GM12878 (cell line): ENCODE results near the gene DGLUCY. TPM values are rescaled to one million over a fixed set of nuclear protein-coding genes. Genes with fewer than 3 reads are reported as not detected.

ENCODE experiments used
- ATAC-seq: fragments of 200-7000 bp; cut with Tn5 transposase; 3 replicates; pipeline ENCODE4 v1.9.1; 2020; ENCODE audit warnings: mild to moderate bottlenecking, moderate library complexity
- BruUV-seq: library from RNA; stranded (reverse); fragments of 400-500 nt; replicated peaks from 2 replicates; lab custom pipeline; 2021; lab: Mats Ljungman, UMichigan
- CTCF ChIA-PET: fragments of 300-600 bp; sonication (Branson Sonifier 250); formaldehyde crosslinking; extraction: SDS; loops from one replicate; lab custom pipeline; 2021; ENCODE audit warnings: inconsistent platforms; lab: Yijun Ruan, JAX
- POLR2A ChIA-PET: fragments of 350-600 bp; formaldehyde crosslinking; extraction: SDS; loops from one replicate; lab custom pipeline; 2021; ENCODE audit warnings: inconsistent platforms; lab: Charles Lee
- RAD21 ChIA-PET: fragments of 300-600 bp; sonication (Branson Sonifier 250); formaldehyde crosslinking; loops from one replicate; lab custom pipeline; 2023; ENCODE audit warnings: antibody characterized with exemption; ENCODE audit not compliant: unreplicated experiment; lab: Charles Lee
- SMC1A ChIA-PET: fragments of 300-600 bp; sonication (Branson Sonifier 250); formaldehyde crosslinking; loops from one replicate; lab custom pipeline; 2023; ENCODE audit not compliant: unreplicated experiment, uncharacterized antibody; lab: Charles Lee
- DNase-seq: peaks from one replicate; pipeline ENCODE4 v3.0.0-alpha.2; 2011; ENCODE audit warnings: low read depth, low spot score
- FAIRE-seq: peaks from 3 replicates; lab custom pipeline; 2011; peaks lifted over from hg19 to GRCh38; lab: Jason Lieb, UNC
- H2AFZ ChIP-seq: 2 replicates; pipeline ENCODE4 v1.6.0; 2011; ENCODE audit warnings: low read depth, low read length, control low read depth; ENCODE audit not compliant: control insufficient read depth
- H3K27ac ChIP-seq: 2 replicates; pipeline ENCODE4 v1.5.1; 2011; ENCODE audit warnings: control low read depth; ENCODE audit not compliant: control insufficient read depth, insufficient read depth
- H3K27me3 ChIP-seq, 2 experiments: replicated peaks in 1 of 2; 2 replicates each; pipeline versions ENCODE4 v1.6.0 to v1.6.1; 2011; ENCODE audit warnings: low read length in 1 of 2; ENCODE audit not compliant: control insufficient read depth in 2 of 2, insufficient read depth in 2 of 2
- H3K36me3 ChIP-seq, 2 experiments: 2 replicates each; pipeline ENCODE4 v1.5.1; 2011; ENCODE audit warnings: low read length in 1 of 2; ENCODE audit not compliant: control insufficient read depth in 2 of 2, insufficient read depth in 2 of 2
- H3K4me1 ChIP-seq: 2 replicates; pipeline ENCODE4 v1.6.1; 2011; ENCODE audit warnings: mild to moderate bottlenecking, low read length, moderate library complexity, mixed read lengths; ENCODE audit not compliant: control insufficient read depth, insufficient read depth
- H3K4me2 ChIP-seq: 2 replicates; pipeline ENCODE4 v1.6.0; 2011; ENCODE audit warnings: control low read depth; ENCODE audit not compliant: control insufficient read depth, insufficient read depth
- H3K4me3 ChIP-seq: fragments of 200-600 bp; sonication (generic); 2 replicates; pipeline ENCODE4 v1.5.1; 2016
- H3K79me2 ChIP-seq: 2 replicates; pipeline ENCODE4 v1.6.0; 2011; ENCODE audit warnings: low read length; ENCODE audit not compliant: control insufficient read depth, insufficient read depth
- H3K9ac ChIP-seq: 2 replicates; pipeline ENCODE4 v1.8.0; 2011; ENCODE audit warnings: low read length, control low read depth, mixed read lengths; ENCODE audit not compliant: control insufficient read depth, insufficient read depth
- H3K9me3 ChIP-seq: replicated peaks from 3 replicates; pipeline ENCODE4 v1.5.1; 2011; ENCODE audit warnings: mild to moderate bottlenecking, low read length; ENCODE audit not compliant: control insufficient read depth, insufficient read depth
- H4K20me1 ChIP-seq: 2 replicates; pipeline ENCODE4 v1.6.0; 2011; ENCODE audit not compliant: control insufficient read depth, insufficient read depth
- ATF2 ChIP-seq: IDR thresholded peaks from 2 replicates; pipeline ENCODE4 v1.6.1; 2012; ENCODE audit warnings: low read length, inconsistent platforms
- ATF3 ChIP-seq: IDR thresholded peaks from 2 replicates; pipeline ENCODE4 v1.6.1; 2011; ENCODE audit warnings: low read depth, mild to moderate bottlenecking, low read length, moderate library complexity, borderline replicate concordance; ENCODE audit errors: extremely low read depth
- ATF7 ChIP-seq: fragments of 450-650 bp; IDR thresholded peaks from 2 replicates; pipeline ENCODE4 v1.6.1; 2016; ENCODE audit warnings: low read depth, mild to moderate bottlenecking
- CBFB ChIP-seq: IDR thresholded peaks from 2 replicates; pipeline ENCODE4 v1.6.1; 2016; ENCODE audit warnings: antibody characterized with exemption, low read depth
- CEBPB ChIP-seq, 2 experiments: fragments of 150-350 bp in 1 of 2; IDR thresholded peaks; 2 replicates each; pipeline ENCODE4 v1.6.1; 2012 to 2014; ENCODE audit warnings: low read depth in 2 of 2, low read length in 2 of 2, borderline replicate concordance in 1 of 2, inconsistent platforms in 1 of 2
- ELK1 ChIP-seq: IDR thresholded peaks from 2 replicates; pipeline ENCODE4 v1.6.1; 2012; ENCODE audit warnings: low read depth, low read length, improper control_type of control experiment
- IRF4 ChIP-seq: IDR thresholded peaks from 2 replicates; pipeline ENCODE4 v1.6.1; 2011; ENCODE audit warnings: low read depth, low read length
- IRF5 ChIP-seq: fragments of 450-650 bp; IDR thresholded peaks from 2 replicates; pipeline ENCODE4 v1.6.1; 2017; ENCODE audit warnings: borderline replicate concordance
- MEF2B ChIP-seq: fragments of 450-650 bp; IDR thresholded peaks from 2 replicates; pipeline ENCODE4 v1.6.1; 2018; ENCODE audit warnings: mild to moderate bottlenecking, moderate library complexity; ENCODE audit not compliant: partially characterized antibody, poor library complexity, severe bottlenecking
- MYC ChIP-seq: IDR thresholded peaks from 2 replicates; pipeline ENCODE4 v1.6.1; 2011; ENCODE audit warnings: mild to moderate bottlenecking, low read length, moderate library complexity, inconsistent platforms; ENCODE audit not compliant: insufficient read depth, insufficient replicate concordance, insufficient read length, severe bottlenecking
- NFXL1 ChIP-seq: fragments of 450-650 bp; IDR thresholded peaks from 2 replicates; pipeline ENCODE4 v1.6.1; 2017; ENCODE audit warnings: antibody characterized with exemption, mild to moderate bottlenecking, borderline replicate concordance
- NFYA ChIP-seq: IDR thresholded peaks from 2 replicates; pipeline ENCODE4 v1.6.1; 2011; ENCODE audit warnings: low read depth, mild to moderate bottlenecking, low read length, improper control_type of control experiment, borderline replicate concordance
- POU2F2 ChIP-seq: IDR thresholded peaks from 3 replicates; pipeline ENCODE4 v1.6.1; 2011; ENCODE audit warnings: low read depth, mild to moderate bottlenecking, low read length, borderline replicate concordance
- RAD21 ChIP-seq: IDR thresholded peaks from 2 replicates; pipeline ENCODE4 v1.6.1; 2011; ENCODE audit warnings: mild to moderate bottlenecking, low read depth, low read length, moderate library complexity; ENCODE audit not compliant: insufficient read depth
- RUNX3 ChIP-seq: IDR thresholded peaks from 2 replicates; pipeline ENCODE4 v1.6.1; 2012; ENCODE audit warnings: low read length, inconsistent platforms
- ZBTB11 ChIP-seq: fragments of 450-650 bp; formaldehyde crosslinking; IDR thresholded peaks from 2 replicates; pipeline ENCODE4 v1.5.0; 2022; ENCODE audit warnings: mild to moderate bottlenecking, missing genetic modification characterization
- WGBS: methylation state at CpG from one replicate; pipeline ENCODE4 v1.1.6; 2016; ENCODE audit warnings: low lambda C conversion rate; ENCODE audit not compliant: insufficient replicate concordance, insufficient coverage; ENCODE audit errors: missing lambda C conversion rate; 5-methylcytosine and 5-hydroxymethylcytosine counted together
- in situ Hi-C: fragments of 300-500 bp; cut with MboI; formaldehyde crosslinking; loops from 9 replicates; pipeline ENCODE4 v1.14.3; 2018; ENCODE audit warnings: mixed read lengths
- intact Hi-C: fragments of 100-400 bp; cut with micrococcal nuclease; formaldehyde crosslinking; loops from one replicate; pipeline ENCODE4 v1.14.2; 2022; ENCODE audit not compliant: unreplicated experiment
- polyA plus RNA-seq, 11 experiments: library from polyadenylated mRNA; depleted of rRNA in 4 of 11; unstranded in 6 of 11; stranded (reverse) in 5 of 11; fragments of >200 nt; fragmentation: Nextera tagmentation in 4 of 11; fragmentation: Illumina TruSeq in 1 of 11; extraction: Ambion mirVana in 4 of 11; extraction: Trizol in 1 of 11; gene quantifications; 1 replicate in 1 of 11; 2 replicates in 10 of 11; pipeline versions ENCODE4 v1.2.1 to v1.2.3, GENCODE V29; 2011 to 2016; ENCODE audit warnings: inconsistent platforms in 2 of 11, missing spikeins in 2 of 11, low read depth in 1 of 11
- total RNA-seq, 4 experiments: library from RNA; depleted of rRNA in 3 of 4; stranded (reverse); fragments of >200 nt in 3 of 4; fragmentation: Illumina TruSeq in 1 of 4; extraction: Trizol in 1 of 4; gene quantifications; 2 replicates each; pipeline versions ENCODE4 v1.2.1 to v1.2.3, GENCODE V29; 2013 to 2021

DGLUCY gene
- total and polyA plus RNA-seq, 10 of the 15 experiments (the other 5 are each of a cell fraction or from before 2014, with no cell fraction given), result 15.0 to 70.3 (median 55.1) TPM

- no peak for ATAC-seq
- H3K36me3 ChIP-seq, result peaks cover 10 to 27% of the 10 kb centered on the region in 2 experiments
- no peak for TF ChIP-seq MEF2B
- TF ChIP-seq RAD21, result no peak
- no peak for TF ChIP-seq ZBTB11 (CRISPR knock-in tag)
- TF ChIP-seq ELK1, result no peak
- no peak for TF ChIP-seq RUNX3
- no peak for TF ChIP-seq ATF7
- no peak for TF ChIP-seq MYC
- no peak for TF ChIP-seq ATF2
- no peak for TF ChIP-seq IRF4
- TF ChIP-seq NFXL1, result no peak
- TF ChIP-seq CBFB, result no peak
- TF ChIP-seq CEBPB (IDR thresholded peaks at IDR 0.05; ENCODE audit: borderline replicate concordance in 1 of 2, low read depth in 2 of 2, low read length in 2 of 2), result no peak
- TF ChIP-seq IRF5, result no peak
- TF ChIP-seq NFYA, result no peak
- TF ChIP-seq ATF3, result no peak
- TF ChIP-seq POU2F2, result no peak
Observed at GRCh38 chr14:91195881-91196280, 82.0 kb downstream of the DGLUCY start.

More at GRCh38 chr14:91195881-91196280, 82.0 kb downstream of the DGLUCY start:
- Histone ChIP-seq H3K4me2 (no peak overlapping the region), H2AFZ (no peak overlapping the region), H3K27me3 (no peaks in the 10 kb centered on the region), H4K20me1 (no peaks in the 10 kb centered on the region), H3K9ac (no peak overlapping the region), H3K9me3 (no peaks in the 10 kb centered on the region; the same call in 2 of the 3 replicates), H3K4me1 (no peaks in the 10 kb centered on the region), H3K27ac (no peak overlapping the region), H3K79me2 (no peaks in the 10 kb centered on the region), H3K4me3 (no peak overlapping the region)
- SMC1A ChIA-PET, result no interaction called here
- no TSS peak for BruUV-seq
- POLR2A ChIA-PET, result interaction anchor here (0.6 kb wide), 1 partner anchor 1051 kb away, joined by 3 read pairs; no protein-coding TSS in a partner anchor
- WGBS, result 93% methylated on average over 10 of the region's 10 CpGs
- CTCF ChIA-PET, result no interaction called here
- intact Hi-C loops, result no loop called here
- FAIRE-seq (no peak), DNase-seq (no peak)
- in situ Hi-C loops, result no loop called here
- RAD21 ChIA-PET, result no interaction called here
